Erythroblast (primary cell): ENCODE measurements around the gene DEPDC5.

Experiments used
- GATA1 ChIP-seq: IDR thresholded peaks from 2 replicates; pipeline ENCODE4 v1.6.1; 2011; ENCODE audit warnings: low read depth, mild to moderate bottlenecking, control low read depth, low read length, moderate library complexity
- POLR2A ChIP-seq: IDR thresholded peaks from 2 replicates; pipeline ENCODE4 v1.6.1; 2011; ENCODE audit warnings: mild to moderate bottlenecking, low read length

DNA sequence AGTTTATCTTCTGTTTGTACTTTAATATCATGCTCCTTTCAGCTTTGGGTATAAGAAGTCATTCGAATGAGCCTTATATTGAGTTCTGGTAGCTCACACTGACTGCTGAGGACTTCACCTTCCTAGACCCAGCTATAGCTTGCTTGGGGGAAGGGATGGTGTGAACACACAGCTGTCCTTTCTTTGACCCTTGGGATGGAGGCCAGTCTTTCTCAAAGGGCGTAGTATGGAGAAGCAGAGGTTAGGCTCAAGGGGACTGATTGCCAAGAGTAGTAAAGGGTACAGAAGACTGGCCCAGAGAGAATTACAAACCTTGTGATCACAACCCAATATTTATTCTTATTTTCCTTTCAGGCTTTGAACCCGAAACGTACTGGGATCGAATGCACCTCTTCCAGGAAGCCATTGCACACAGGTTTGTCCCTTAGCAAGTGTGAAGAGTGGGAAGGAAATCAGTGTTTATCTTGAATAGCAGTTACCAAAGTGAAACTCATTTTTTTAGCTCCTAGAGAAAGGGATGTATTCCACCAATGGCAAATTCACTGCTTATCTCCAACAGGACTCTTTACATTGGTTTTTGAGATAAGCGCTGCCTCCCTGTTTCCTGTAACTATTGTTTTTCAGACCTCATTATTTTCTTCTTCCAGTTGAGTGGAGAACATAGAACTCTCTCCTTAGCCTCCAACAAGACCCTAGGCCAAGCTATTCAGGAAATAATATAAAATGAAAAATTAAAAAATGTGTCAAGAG is 147.7 kb downstream of the DEPDC5 start:
- TF ChIP-seq POLR2A (no peak), GATA1 (peak; percentile 43)
